Measurements from ENCODE around the gene PACSIN3. TPM values are rescaled to one million over a fixed set of nuclear protein-coding genes. Genes with fewer than 3 reads are reported as not detected.

PACSIN3 gene
- total RNA-seq, 2 experiments from 2014 or later: 1.8 to 2.2 TPM

DNA sequence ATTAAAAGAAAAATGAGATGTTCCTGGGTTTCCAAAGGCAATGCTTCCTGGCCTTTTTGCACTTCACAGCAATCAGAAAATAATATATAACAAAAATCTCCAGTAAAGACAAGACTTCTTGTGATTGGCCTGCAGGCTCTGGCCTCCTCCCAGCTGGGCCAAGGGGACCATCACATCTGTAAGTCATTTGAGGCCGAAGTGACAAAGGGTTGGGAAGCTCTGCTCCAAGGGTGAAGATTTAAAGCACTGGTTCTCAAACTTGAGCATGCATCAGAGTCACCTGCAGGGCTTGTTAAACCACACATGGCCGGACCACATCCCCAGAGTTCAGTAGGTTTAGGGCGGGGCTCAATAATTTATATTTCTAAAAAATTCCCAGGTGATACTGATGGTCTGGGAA is 41.7 kb downstream of the PACSIN3 start:
- no peaks in the 10 kb centered on the region for H3K27me3 Mint-ChIP-seq
- no peaks in the 10 kb centered on the region for H3K36me3 Mint-ChIP-seq (ENCODE audit: low read depth)
- peaks cover 1% of the 10 kb centered on the region for H3K4me1 Mint-ChIP-seq
- ChIA-PET CTCF (interaction anchor here (0.7 to 1.5 kb wide), 2 partner anchors 9 to 18 kb away, joined by 3 read pairs; no protein-coding TSS in a partner anchor), POLR2A (no interaction called here)
- H3K9me3 Mint-ChIP-seq: no peaks in the 10 kb centered on the region
- DNase-seq: no peak
- H3K27ac Mint-ChIP-seq: no peak overlapping the region
- no peak overlapping the region for H3K4me3 Mint-ChIP-seq

DNA sequence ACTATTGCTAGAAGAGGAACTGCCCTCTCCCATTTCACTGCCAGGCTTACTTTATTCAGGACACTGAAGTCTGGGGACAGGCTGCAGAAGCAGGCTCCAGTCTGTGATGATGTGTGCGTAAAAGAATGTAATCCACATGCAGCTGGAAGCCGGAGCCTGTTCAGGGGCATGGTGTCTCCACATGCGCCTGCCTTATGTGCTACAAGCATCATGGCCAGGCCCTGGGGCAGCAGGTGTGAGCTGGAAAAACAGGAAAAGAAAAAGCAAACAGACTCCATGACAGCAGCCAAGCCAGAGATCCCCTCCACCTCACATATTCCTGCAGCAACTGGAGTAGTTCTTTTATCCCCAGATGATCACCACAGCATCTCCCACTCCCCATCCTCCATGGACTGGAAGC is 42.9 kb downstream of the PACSIN3 start:
- DNase-seq: no peak
- Mint-ChIP-seq H3K27ac (no peak overlapping the region), H3K36me3 (ENCODE audit: low read depth) (peaks cover 2% of the 10 kb centered on the region), H3K4me1 (peaks cover 5% of the 10 kb centered on the region), H3K27me3 (no peaks in the 10 kb centered on the region), H3K4me3 (no peak overlapping the region), H3K9me3 (no peaks in the 10 kb centered on the region)
- ChIA-PET POLR2A (no interaction called here), CTCF (no interaction called here)

DNA sequence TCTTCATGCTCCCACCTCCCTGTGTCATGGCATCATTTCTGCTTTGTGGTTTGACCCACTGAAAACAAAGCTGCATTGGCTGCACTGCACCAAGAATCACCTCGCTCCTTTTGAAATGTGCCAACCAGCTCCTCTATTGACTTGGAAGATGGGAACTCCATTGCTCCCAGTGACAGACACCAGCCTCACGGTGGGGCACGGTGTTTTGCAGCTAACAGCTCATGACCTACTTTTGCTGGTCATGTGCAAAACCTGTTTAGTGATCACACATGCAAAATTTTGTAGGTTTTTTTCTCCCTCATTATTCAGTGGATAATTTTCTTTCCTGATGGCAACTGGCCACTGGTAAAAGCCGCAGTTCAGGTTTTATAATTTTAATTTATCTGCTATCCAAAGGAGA is 46.4 kb downstream of the PACSIN3 start:
- H3K4me1 Mint-ChIP-seq: peaks cover 5% of the 10 kb centered on the region
- ChIA-PET POLR2A (no interaction called here), CTCF (interaction anchor here (0.5 to 1.5 kb wide), 5 partner anchors 23 to 314 kb away, joined by 3 to 4 read pairs (median 3); no protein-coding TSS in a partner anchor)
- no peak overlapping the region for H3K4me3 Mint-ChIP-seq
- peaks cover 6% of the 10 kb centered on the region for H3K36me3 Mint-ChIP-seq (ENCODE audit: low read depth)
- no peaks in the 10 kb centered on the region for H3K27me3 Mint-ChIP-seq
- no peak overlapping the region for H3K27ac Mint-ChIP-seq
- DNase-seq: no peak
- H3K9me3 Mint-ChIP-seq: no peaks in the 10 kb centered on the region

- CTCF ChIA-PET: interaction anchor here (0.5 kb wide), 1 partner anchor 125 kb away, joined by 4 read pairs; no protein-coding TSS in a partner anchor
- peaks cover 5% of the 10 kb centered on the region for H3K4me1 Mint-ChIP-seq
- no peaks in the 10 kb centered on the region for H3K9me3 Mint-ChIP-seq
- no peaks in the 10 kb centered on the region for H3K27me3 Mint-ChIP-seq
- DNase-seq: no peak
- no peak overlapping the region for H3K4me3 Mint-ChIP-seq
- peaks cover 6% of the 10 kb centered on the region for H3K36me3 Mint-ChIP-seq (ENCODE audit: low read depth)
- H3K27ac Mint-ChIP-seq: no peak overlapping the region
- POLR2A ChIA-PET: no interaction called here
These were observed 48.8 kb downstream of the PACSIN3 start for GRCh38 chr11:47137476-47137875.

GRCh38 chr11:47136921-47137320 is 49.3 kb downstream of the PACSIN3 start:
- ChIA-PET POLR2A (no interaction called here), CTCF (no interaction called here)
- DNase-seq: no peak
- Mint-ChIP-seq H3K4me3 (no peak overlapping the region), H3K27ac (no peak overlapping the region), H3K4me1 (peaks cover 5% of the 10 kb centered on the region), H3K36me3 (ENCODE audit: low read depth) (peaks cover 6% of the 10 kb centered on the region), H3K27me3 (no peaks in the 10 kb centered on the region), H3K9me3 (no peaks in the 10 kb centered on the region)

GRCh38 chr11:47136327-47136726 is 49.9 kb downstream of the PACSIN3 start:
- H3K36me3 Mint-ChIP-seq (ENCODE audit: low read depth): peaks cover 6% of the 10 kb centered on the region
- no peak for DNase-seq
- H3K9me3 Mint-ChIP-seq: no peaks in the 10 kb centered on the region
- H3K27ac Mint-ChIP-seq: no peak overlapping the region
- H3K4me3 Mint-ChIP-seq: no peak overlapping the region
- CTCF ChIA-PET: no interaction called here
- peaks cover 5% of the 10 kb centered on the region for H3K4me1 Mint-ChIP-seq
- no peaks in the 10 kb centered on the region for H3K27me3 Mint-ChIP-seq
- POLR2A ChIA-PET: no interaction called here

DNA sequence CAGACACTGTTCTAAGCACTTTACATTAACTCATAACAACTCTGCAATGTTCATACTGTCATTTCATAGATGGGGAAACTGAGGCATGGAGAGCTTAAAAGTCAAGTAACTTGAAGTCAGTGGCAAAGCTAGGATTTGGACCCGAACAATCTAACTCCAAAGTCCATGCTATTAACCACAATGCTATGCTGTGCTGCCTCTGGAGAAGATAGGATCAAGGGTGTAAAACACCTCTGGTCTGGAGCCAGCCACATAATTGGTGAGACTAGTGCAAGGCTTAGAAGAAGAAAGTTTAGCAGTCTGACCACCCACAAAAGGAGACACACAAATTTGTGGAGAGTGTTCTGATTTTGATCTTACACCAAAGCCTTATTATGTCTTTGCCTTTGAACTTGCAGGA is 53.3 kb downstream of the PACSIN3 start:
- CTCF ChIA-PET: no interaction called here
- Mint-ChIP-seq H3K4me1 (no peaks in the 10 kb centered on the region), H3K9me3 (no peaks in the 10 kb centered on the region), H3K27ac (no peak overlapping the region), H3K4me3 (no peak overlapping the region), H3K27me3 (no peaks in the 10 kb centered on the region), H3K36me3 (ENCODE audit: low read depth) (peaks cover under 1% of the 10 kb centered on the region)
- POLR2A ChIA-PET: no interaction called here
- no peak for DNase-seq

- no peaks in the 10 kb centered on the region for H3K9me3 Mint-ChIP-seq
- H3K27ac Mint-ChIP-seq: no peak overlapping the region
- CTCF ChIA-PET: no interaction called here
- POLR2A ChIA-PET: no interaction called here
- H3K4me3 Mint-ChIP-seq: no peak overlapping the region
- no peak for DNase-seq
- H3K4me1 Mint-ChIP-seq: no peaks in the 10 kb centered on the region
- no peaks in the 10 kb centered on the region for H3K27me3 Mint-ChIP-seq
- H3K36me3 Mint-ChIP-seq (ENCODE audit: low read depth): no peaks in the 10 kb centered on the region
These were observed 53.7 kb downstream of the PACSIN3 start for GRCh38 chr11:47132490-47132889.

DNA sequence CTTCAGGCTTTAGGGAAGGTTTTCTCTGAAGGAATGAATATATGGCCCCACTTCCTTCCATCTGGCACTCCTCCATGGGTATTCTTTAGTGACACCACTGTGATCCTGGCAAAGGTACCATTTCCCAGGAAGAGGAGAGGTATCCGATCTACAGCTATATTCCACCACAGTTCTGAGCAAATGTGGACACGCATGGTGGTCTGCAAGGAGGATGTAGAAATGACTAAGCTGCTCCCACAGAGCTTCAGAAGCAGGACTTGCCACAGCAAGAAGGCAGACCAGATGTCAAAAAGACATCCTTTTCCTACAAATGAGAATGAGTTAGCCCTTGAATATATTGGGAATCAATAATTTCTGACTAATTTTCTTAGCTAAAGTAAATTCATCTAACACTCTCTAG is 55.1 kb downstream of the PACSIN3 start:
- POLR2A ChIA-PET: no interaction called here
- no peaks in the 10 kb centered on the region for H3K27me3 Mint-ChIP-seq
- no peaks in the 10 kb centered on the region for H3K36me3 Mint-ChIP-seq (ENCODE audit: low read depth)
- no peak overlapping the region for H3K4me3 Mint-ChIP-seq
- H3K4me1 Mint-ChIP-seq: no peaks in the 10 kb centered on the region
- CTCF ChIA-PET: interaction anchor here (0.9 kb wide), 2 partner anchors 27 to 123 kb away, joined by 3 read pairs; no protein-coding TSS in a partner anchor
- no peak overlapping the region for H3K27ac Mint-ChIP-seq
- H3K9me3 Mint-ChIP-seq: no peaks in the 10 kb centered on the region
- DNase-seq: no peak

GRCh38 chr11:47130543-47130942 is 55.7 kb downstream of the PACSIN3 start:
- Mint-ChIP-seq H3K27me3 (no peaks in the 10 kb centered on the region), H3K9me3 (no peaks in the 10 kb centered on the region), H3K4me3 (no peak overlapping the region), H3K27ac (no peak overlapping the region), H3K4me1 (no peaks in the 10 kb centered on the region), H3K36me3 (ENCODE audit: low read depth) (no peaks in the 10 kb centered on the region)
- ChIA-PET POLR2A (no interaction called here), CTCF (interaction anchor here (0.9 kb wide), 2 partner anchors 27 to 122 kb away, joined by 3 read pairs; no protein-coding TSS in a partner anchor)
- no peak for DNase-seq

Small RNAs within 50 kb of the gene (microRNA-seq; reads per million reads assigned to microRNA genes)
- gene MIR6745 (ENCODE audit: borderline microRNAs expressed, borderline replicate concordance): not detected

Other genes starting within 250 kb of the PACSIN3 start
- gene CSTPP1, start 249.7 kb downstream of the PACSIN3 start, total RNA-seq: 10 to 100 TPM; 18.2 to 18.9 TPM
- 100 to 1,000 TPM in 1 of 2 experiments, 10 to 100 TPM in 1; 88.1 to 103 TPM for gene ARFGAP2, start 9.6 kb downstream of the PACSIN3 start, total RNA-seq
- 100 to 1,000 TPM; 156 to 166 TPM for gene DDB2, start 28.5 kb upstream of the PACSIN3 start, total RNA-seq
- gene ACP2, start 62.4 kb upstream of the PACSIN3 start, total RNA-seq: 10 to 100 TPM; 28.0 to 31.7 TPM
- 10 to 100 TPM in 1 of 2 experiments, 1 to 10 TPM in 1; 8.4 to 10.0 TPM for gene NR1H3, start 71.6 kb upstream of the PACSIN3 start, total RNA-seq
- 10 to 100 TPM; 93.3 to 95.1 TPM for gene MADD, start 83.7 kb upstream of the PACSIN3 start, total RNA-seq
- not detected for gene MYBPC3, start 166.3 kb upstream of the PACSIN3 start, total RNA-seq
- not detected for gene SPI1, start 192.1 kb upstream of the PACSIN3 start, total RNA-seq
- gene SLC39A13, start 222.2 kb upstream of the PACSIN3 start, total RNA-seq: 10 to 100 TPM; 22.4 to 28.1 TPM
- 100 to 1,000 TPM; 153 to 162 TPM for gene PSMC3, start 240.0 kb upstream of the PACSIN3 start, total RNA-seq